AG04449 (cell line): ENCODE data around the gene EBF4.
A peak's percentile ranks its signal among the peaks of the same experiment; 100 is the strongest.

Experiments
- CTCF ChIA-PET: fragments of 350-600 bp; formaldehyde crosslinking; extraction: SDS; loops from one replicate; lab custom pipeline; 2021; ENCODE audit warnings: antibody characterized with exemption; lab: Yijun Ruan, JAX
- POLR2A ChIA-PET: fragments of 400-600, 350-600 bp; formaldehyde crosslinking; extraction: SDS; loops from one replicate; lab custom pipeline; 2020; ENCODE audit warnings: antibody characterized with exemption, inconsistent platforms; lab: Yijun Ruan, JAX
- DNase-seq: peaks from one replicate; pipeline ENCODE4 v3.0.0-alpha.2; 2010; ENCODE audit warnings: low read depth, low spot score
- H3K4me3 ChIP-seq: 2 replicates; pipeline ENCODE4 v1.5.1; 2011; ENCODE audit warnings: low read depth, mild to moderate bottlenecking, control low read depth, low read length
- TF ChIP-seq, protein P1 (sequence below): IDR thresholded peaks from one replicate; pipeline ENCODE4 v1.5.1; 2011; ENCODE audit warnings: mild to moderate bottlenecking, moderate library complexity, low read length, control low read depth, inconsistent platforms; ENCODE audit not compliant: insufficient read depth; ENCODE audit errors: missing control alignments

Gene EBF4

DNA sequence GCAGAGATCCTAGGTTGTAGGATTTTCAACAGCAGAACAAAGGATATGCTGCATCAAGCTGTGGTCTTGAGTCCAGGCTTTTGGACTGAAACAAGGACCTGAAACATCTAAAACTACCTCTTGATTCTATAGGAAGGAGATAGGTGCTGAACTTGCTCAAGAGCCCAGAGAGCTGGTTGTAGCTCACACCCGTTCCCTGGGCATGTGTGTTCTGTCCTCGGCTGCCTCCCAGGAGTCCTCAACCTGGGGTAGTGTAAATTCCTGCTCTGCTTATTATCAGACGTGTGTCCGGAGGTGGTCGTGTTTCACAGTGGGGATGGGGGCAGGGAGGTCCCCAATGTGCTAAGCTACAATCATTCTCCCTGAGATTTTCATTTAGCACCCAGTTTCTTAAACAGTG is 35.3 kb upstream of the EBF4 start:
- POLR2A ChIA-PET: no interaction called here
- DNase-seq: no peak
- no peak overlapping the region for H3K4me3 ChIP-seq
- CTCF ChIA-PET: no interaction called here
- TF ChIP-seq, protein P1, sequence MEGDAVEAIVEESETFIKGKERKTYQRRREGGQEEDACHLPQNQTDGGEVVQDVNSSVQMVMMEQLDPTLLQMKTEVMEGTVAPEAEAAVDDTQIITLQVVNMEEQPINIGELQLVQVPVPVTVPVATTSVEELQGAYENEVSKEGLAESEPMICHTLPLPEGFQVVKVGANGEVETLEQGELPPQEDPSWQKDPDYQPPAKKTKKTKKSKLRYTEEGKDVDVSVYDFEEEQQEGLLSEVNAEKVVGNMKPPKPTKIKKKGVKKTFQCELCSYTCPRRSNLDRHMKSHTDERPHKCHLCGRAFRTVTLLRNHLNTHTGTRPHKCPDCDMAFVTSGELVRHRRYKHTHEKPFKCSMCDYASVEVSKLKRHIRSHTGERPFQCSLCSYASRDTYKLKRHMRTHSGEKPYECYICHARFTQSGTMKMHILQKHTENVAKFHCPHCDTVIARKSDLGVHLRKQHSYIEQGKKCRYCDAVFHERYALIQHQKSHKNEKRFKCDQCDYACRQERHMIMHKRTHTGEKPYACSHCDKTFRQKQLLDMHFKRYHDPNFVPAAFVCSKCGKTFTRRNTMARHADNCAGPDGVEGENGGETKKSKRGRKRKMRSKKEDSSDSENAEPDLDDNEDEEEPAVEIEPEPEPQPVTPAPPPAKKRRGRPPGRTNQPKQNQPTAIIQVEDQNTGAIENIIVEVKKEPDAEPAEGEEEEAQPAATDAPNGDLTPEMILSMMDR: no peak

DNA sequence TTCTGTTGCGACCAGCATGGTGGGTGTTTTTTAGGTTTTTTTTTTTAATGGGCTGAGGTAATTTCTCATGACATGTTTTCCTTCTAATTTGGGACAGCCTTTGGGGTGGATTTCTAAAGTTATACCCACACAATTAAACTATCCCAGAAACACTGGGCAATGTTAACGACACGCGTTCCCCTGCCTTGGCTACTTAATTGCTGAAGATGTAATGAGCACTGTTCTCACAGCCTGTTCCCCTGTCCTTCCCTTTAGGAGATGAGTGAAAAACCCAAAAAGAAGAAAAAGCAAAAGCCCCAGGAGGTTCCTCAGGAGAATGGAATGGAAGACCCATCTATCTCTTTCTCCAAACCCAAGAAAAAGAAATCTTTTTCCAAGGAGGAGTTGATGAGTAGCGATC is 34.9 kb upstream of the EBF4 start:
- DNase-seq: no peak
- TF ChIP-seq, protein P1: no peak
- no peak overlapping the region for H3K4me3 ChIP-seq
- ChIA-PET POLR2A (no interaction called here), CTCF (no interaction called here)

DNA sequence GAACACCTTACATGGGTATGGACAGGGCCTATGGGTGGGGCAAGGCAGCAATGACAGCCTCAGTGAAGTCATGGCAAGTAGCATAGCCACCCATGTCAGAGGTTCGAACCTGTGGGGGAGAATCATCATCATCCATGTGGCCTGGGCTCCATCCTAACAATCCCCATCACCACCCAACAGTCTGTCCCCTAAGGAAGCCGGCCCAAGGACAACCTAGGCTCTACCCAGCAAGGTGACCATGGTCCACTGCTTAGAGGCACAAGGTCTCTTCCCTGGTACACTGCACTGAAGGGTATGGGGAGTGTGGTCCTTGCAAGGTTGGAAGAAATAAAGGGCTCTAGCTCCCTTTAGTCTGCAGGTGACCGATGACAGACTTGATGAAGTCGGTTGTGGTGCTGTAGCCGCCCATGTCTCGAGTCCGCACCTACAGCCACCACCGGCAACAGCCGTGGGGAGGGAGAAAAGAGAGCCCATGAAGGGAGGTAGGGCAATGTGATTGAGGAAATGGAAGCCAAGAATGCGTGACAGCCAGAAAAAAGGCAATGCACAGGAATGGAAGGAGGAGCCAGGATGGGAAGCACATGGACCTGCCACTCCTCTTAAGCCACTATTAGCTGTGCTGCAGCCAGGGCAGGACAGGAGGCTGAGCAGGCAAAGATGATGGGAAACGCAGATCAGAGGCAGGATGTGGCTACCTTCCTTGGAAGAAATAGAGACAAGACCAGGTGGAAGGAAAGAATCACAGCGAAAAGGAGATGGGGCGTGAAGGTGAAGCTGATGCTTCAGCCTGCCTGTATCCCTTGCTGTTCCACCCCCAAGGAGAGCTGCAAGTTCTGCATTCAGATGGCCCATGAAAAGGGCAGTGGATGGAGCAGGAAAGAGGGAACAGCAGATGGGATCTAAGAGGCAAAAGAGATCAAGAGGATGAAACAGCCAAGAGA is 33.9 kb upstream of the EBF4 start:
- TF ChIP-seq, protein P1: no peak
- H3K4me3 ChIP-seq: no peak overlapping the region
- CTCF ChIA-PET: no interaction called here
- POLR2A ChIA-PET: no interaction called here
- no peak for DNase-seq

DNA sequence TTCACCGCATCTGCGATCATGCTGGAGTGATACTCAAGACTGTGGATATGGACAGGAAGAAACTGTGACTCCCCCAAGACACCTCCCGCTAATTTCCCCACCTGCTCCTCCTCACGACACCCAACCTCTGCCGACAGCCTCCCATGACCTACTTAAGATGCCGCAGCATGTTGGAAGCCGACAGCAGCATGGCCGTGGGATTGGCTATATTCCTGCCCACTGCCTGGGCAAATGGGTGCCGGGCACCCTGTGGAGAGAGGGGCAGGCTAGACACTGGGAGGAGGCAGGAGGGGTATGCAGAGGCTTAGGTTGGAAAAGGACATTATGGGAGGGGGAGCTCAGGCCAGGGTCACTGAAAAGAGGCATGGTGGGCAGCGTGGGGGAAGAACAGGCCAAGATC is 33.0 kb upstream of the EBF4 start:
- TF ChIP-seq, protein P1: no peak
- ChIA-PET CTCF (interaction anchor here (1.3 kb wide), 1 partner anchor 138 kb away, joined by 3 read pairs; no protein-coding TSS in a partner anchor), POLR2A (no interaction called here)
- DNase-seq: no peak
- no peak overlapping the region for H3K4me3 ChIP-seq

DNA sequence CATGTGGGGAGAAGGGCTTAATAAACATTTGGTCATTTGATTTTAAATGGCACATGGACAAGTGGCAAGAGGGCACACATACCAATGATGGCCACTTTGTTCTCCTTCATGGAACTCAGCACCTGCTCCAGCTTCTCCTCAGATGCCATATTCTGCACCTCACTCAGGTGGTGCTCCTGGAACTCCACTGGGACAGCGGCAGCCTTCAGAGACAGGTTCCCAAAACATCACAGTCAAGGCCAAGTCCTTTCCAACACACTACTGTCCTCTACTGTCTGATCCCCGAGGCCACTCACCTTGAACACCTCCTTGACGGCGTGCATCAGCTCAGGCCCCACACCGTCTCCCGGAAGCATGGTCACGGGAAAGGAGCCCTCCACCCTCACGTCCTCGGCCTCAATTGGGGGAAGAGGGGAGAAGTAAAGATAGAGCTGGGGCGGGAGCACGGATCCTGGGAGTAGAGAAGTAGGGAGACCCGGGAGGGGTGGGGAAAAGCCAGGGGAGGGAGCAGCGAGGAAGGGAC is 29.2 kb upstream of the EBF4 start:
- ChIA-PET CTCF (interaction anchor here (1.1 to 2.1 kb wide), 4 partner anchors 9 to 338 kb away, joined by 3 to 5 read pairs (median 4); no protein-coding TSS in a partner anchor), POLR2A (interaction anchor here (0.6 to 3.7 kb wide), 2 partner anchors 10 to 89 kb away, joined by 3 to 36 read pairs; partner anchors contain the start of gene NOP56)
- peak overlapping the region; percentile 95 for H3K4me3 ChIP-seq
- TF ChIP-seq, protein P1: no peak
- no peak for DNase-seq
